Natural killer cell treated with Interleukin-12 subunit alpha and Interleukin-12 subunit beta and Interleukin-15 and Interleukin-18, amount 100 ng/mL, for 72 hours (primary cell): ENCODE data around the gene CLASP1. TPM values are rescaled to one million over a fixed set of nuclear protein-coding genes. Genes with fewer than 3 reads are reported as not detected.
"Not testable (repeated sequence)": the region's sequence is repeated elsewhere in the genome, so short reads cannot be mapped to it uniquely, and the experiment has no call there.

Experiments
- ATAC-seq, 2 donors: fragments of 150-1000 bp; cut with Tn5 transposase in 1 of 2; sonication (Bioruptor Pico), chemical (Tn5 transposase) in 1 of 2; 2 replicates each; pipeline ENCODE4 v1.10.0; 2021
- DNase-seq: peaks from one replicate; pipeline ENCODE4 v3.0.0; 2022; ENCODE audit warnings: low spot score
- H3K27ac Mint-ChIP-seq, 2 donors: 1 replicate in 1 of 2; 2 replicates in 1 of 2; pipeline ENCODE4 v1.8.0; 2022; ENCODE audit warnings: mixed read lengths in 2 of 2, mild to moderate bottlenecking in 1 of 2, moderate library complexity in 1 of 2
- H3K27me3 Mint-ChIP-seq, 2 donors: 1 replicate in 1 of 2; 2 replicates in 1 of 2; pipeline ENCODE4 v1.8.0; 2022; ENCODE audit warnings: mixed read lengths in 2 of 2
- H3K36me3 Mint-ChIP-seq: one replicate; pipeline ENCODE4 v1.8.0; 2022; ENCODE audit warnings: mixed read lengths
- H3K4me1 Mint-ChIP-seq, 2 donors: 1 replicate in 1 of 2; 2 replicates in 1 of 2; pipeline ENCODE4 v1.8.0; 2022; ENCODE audit warnings: low read depth in 2 of 2, mixed read lengths in 2 of 2, mild to moderate bottlenecking in 1 of 2
- H3K4me3 Mint-ChIP-seq: one replicate; pipeline ENCODE4 v1.8.0; 2022; ENCODE audit warnings: mixed read lengths
- H3K9me3 Mint-ChIP-seq: 2 replicates; pipeline ENCODE4 v1.8.0; 2022; ENCODE audit warnings: mixed read lengths
- total RNA-seq, 2 donors: library from RNA; stranded (reverse); gene quantifications; one replicate each; pipeline ENCODE4 v1.2.3, GENCODE V29; 2022

The CLASP1 gene
- total RNA-seq, 2 donors from 2014 or later: 88.6 to 121 TPM

GRCh38 chr2:121626777-121627524, 22.3 kb downstream of the CLASP1 start:
- no peak overlapping the region for H3K27ac Mint-ChIP-seq
- H3K36me3 Mint-ChIP-seq: peaks cover 6% of the 10 kb centered on the region
- ATAC-seq (no peak), DNase-seq (no peak)
- no peaks in the 10 kb centered on the region for H3K9me3 Mint-ChIP-seq
- H3K27me3 Mint-ChIP-seq: no peaks in the 10 kb centered on the region
- H3K4me3 Mint-ChIP-seq: no peak overlapping the region
- H3K4me1 Mint-ChIP-seq: peaks cover 20% of the 10 kb centered on the region in 2 donors

- DNase-seq (no peak), ATAC-seq (no peak)
- Mint-ChIP-seq H3K27ac (no peak overlapping the region), H3K9me3 (no peaks in the 10 kb centered on the region), H3K4me1 (peaks cover 20% of the 10 kb centered on the region in 2 donors), H3K27me3 (no peaks in the 10 kb centered on the region), H3K36me3 (peaks cover 6% of the 10 kb centered on the region), H3K4me3 (no peak overlapping the region)
These were observed 23.3 kb downstream of the CLASP1 start for GRCh38 chr2:121625953-121626352.

- Mint-ChIP-seq H3K4me1 (peaks cover 7 to 8% of the 10 kb centered on the region in 2 donors), H3K36me3 (peaks cover 5% of the 10 kb centered on the region), H3K4me3 (no peak overlapping the region), H3K27me3 (no peaks in the 10 kb centered on the region), H3K27ac (no peak overlapping the region), H3K9me3 (no peaks in the 10 kb centered on the region)
- peak; percentile 56 to 61 for ATAC-seq
- DNase-seq: no peak
These were observed 32.1 kb downstream of the CLASP1 start for GRCh38 chr2:121617042-121617599.

GRCh38 chr2:121613774-121614173, 35.5 kb downstream of the CLASP1 start:
- Mint-ChIP-seq H3K9me3 (no peaks in the 10 kb centered on the region), H3K4me3 (no peak overlapping the region), H3K27me3 (no peaks in the 10 kb centered on the region), H3K27ac (no peak overlapping the region), H3K4me1 (peaks cover 8 to 13% of the 10 kb centered on the region in 2 donors), H3K36me3 (peaks cover 5% of the 10 kb centered on the region)
- no peak for DNase-seq
- ATAC-seq: no peak

- no peaks in the 10 kb centered on the region for H3K27me3 Mint-ChIP-seq
- ATAC-seq (no peak), DNase-seq (no peak)
- peaks cover 5% of the 10 kb centered on the region for H3K36me3 Mint-ChIP-seq
- H3K4me3 Mint-ChIP-seq: no peak overlapping the region
- no peak overlapping the region for H3K27ac Mint-ChIP-seq
- H3K4me1 Mint-ChIP-seq: peaks cover 8 to 13% of the 10 kb centered on the region in 2 donors
- H3K9me3 Mint-ChIP-seq: no peaks in the 10 kb centered on the region
These were observed 36.1 kb downstream of the CLASP1 start for GRCh38 chr2:121613152-121613551.

GRCh38 chr2:121611730-121612705, 37.2 kb downstream of the CLASP1 start:
- ATAC-seq (no peak), DNase-seq (no peak)
- Mint-ChIP-seq H3K4me1 (peaks cover 12 to 16% of the 10 kb centered on the region in 2 donors), H3K36me3 (peaks cover 5% of the 10 kb centered on the region), H3K4me3 (no peak overlapping the region), H3K9me3 (no peaks in the 10 kb centered on the region), H3K27me3 (no peaks in the 10 kb centered on the region), H3K27ac (no peak overlapping the region)

- H3K36me3 Mint-ChIP-seq: not testable (repeated sequence)
These were observed 38.1 kb downstream of the CLASP1 start for GRCh38 chr2:121611048-121611649.

GRCh38 chr2:121610487-121610874, 38.8 kb downstream of the CLASP1 start:
- not testable (repeated sequence) for ATAC-seq, H3K9me3 Mint-ChIP-seq, DNase-seq, H3K4me3 Mint-ChIP-seq, H3K27ac Mint-ChIP-seq, H3K36me3 Mint-ChIP-seq, H3K27me3 Mint-ChIP-seq
- peaks cover 13 to 24% of the 10 kb centered on the region in 2 donors for H3K4me1 Mint-ChIP-seq

More at GRCh38 chr2:121611048-121611649, 38.1 kb downstream of the CLASP1 start:
- not testable (repeated sequence) for H3K27me3 Mint-ChIP-seq, H3K9me3 Mint-ChIP-seq, H3K27ac Mint-ChIP-seq, ATAC-seq, H3K4me3 Mint-ChIP-seq, DNase-seq
- peaks cover 12 to 19% of the 10 kb centered on the region in 2 donors for H3K4me1 Mint-ChIP-seq

- H3K9me3 Mint-ChIP-seq: no peaks in the 10 kb centered on the region
- no peaks in the 10 kb centered on the region for H3K27me3 Mint-ChIP-seq
- H3K4me3 Mint-ChIP-seq: no peak overlapping the region
- peaks cover 17 to 21% of the 10 kb centered on the region in 2 donors for H3K4me1 Mint-ChIP-seq
- DNase-seq (no peak), ATAC-seq (no peak)
- H3K27ac Mint-ChIP-seq: no peak overlapping the region
- peaks cover 8% of the 10 kb centered on the region for H3K36me3 Mint-ChIP-seq
These were observed 40.3 kb downstream of the CLASP1 start for GRCh38 chr2:121608967-121609366.

GRCh38 chr2:121608367-121608766, 40.9 kb downstream of the CLASP1 start:
- H3K4me1 Mint-ChIP-seq: peaks cover 22 to 26% of the 10 kb centered on the region in 2 donors
- DNase-seq (no peak), ATAC-seq (no peak)
- H3K27me3 Mint-ChIP-seq: no peaks in the 10 kb centered on the region
- H3K9me3 Mint-ChIP-seq: no peaks in the 10 kb centered on the region
- H3K4me3 Mint-ChIP-seq: no peak overlapping the region
- no peak overlapping the region for H3K27ac Mint-ChIP-seq
- peaks cover 8% of the 10 kb centered on the region for H3K36me3 Mint-ChIP-seq

- no peaks in the 10 kb centered on the region for H3K27me3 Mint-ChIP-seq
- ATAC-seq (no peak), DNase-seq (no peak)
- H3K9me3 Mint-ChIP-seq: no peaks in the 10 kb centered on the region
- no peak overlapping the region for H3K4me3 Mint-ChIP-seq
- no peak overlapping the region for H3K27ac Mint-ChIP-seq
- H3K36me3 Mint-ChIP-seq: peaks cover 8% of the 10 kb centered on the region
- H3K4me1 Mint-ChIP-seq: peaks cover 30 to 35% of the 10 kb centered on the region in 2 donors
These were observed 43.2 kb downstream of the CLASP1 start for GRCh38 chr2:121605820-121606733.

GRCh38 chr2:121603185-121603584, 46.1 kb downstream of the CLASP1 start:
- H3K27ac Mint-ChIP-seq: peak overlapping the region in 1 of 2 donors; percentile 19
- DNase-seq (no peak), ATAC-seq (no peak)
- H3K4me1 Mint-ChIP-seq: peaks cover 39 to 40% of the 10 kb centered on the region in 2 donors
- peaks cover 8% of the 10 kb centered on the region for H3K36me3 Mint-ChIP-seq
- H3K27me3 Mint-ChIP-seq: no peaks in the 10 kb centered on the region
- H3K4me3 Mint-ChIP-seq: no peak overlapping the region
- no peaks in the 10 kb centered on the region for H3K9me3 Mint-ChIP-seq
